Measurements from ENCODE around the gene ATP8A2.

Gene ATP8A2

GRCh38 chr13:25847635-25848626 is 476.2 kb downstream of the ATP8A2 start:
- no peak for DNase-seq (ENCODE audit: low read depth in 2 of 2)

- DNase-seq (ENCODE audit: low read depth in 2 of 2), result no peak
These were observed 477.3 kb downstream of the ATP8A2 start for GRCh38 chr13:25848812-25849745.

- no peak for DNase-seq (ENCODE audit: low read depth in 2 of 2)
These were observed 486.1 kb downstream of the ATP8A2 start for GRCh38 chr13:25857830-25858229.

- DNase-seq (ENCODE audit: low read depth in 2 of 2), result no peak
These were observed 487.8 kb downstream of the ATP8A2 start for GRCh38 chr13:25859528-25859927.

GRCh38 chr13:25860265-25860664 is 488.5 kb downstream of the ATP8A2 start:
- no peak for DNase-seq (ENCODE audit: low read depth in 2 of 2)

GRCh38 chr13:25860862-25861261 is 489.1 kb downstream of the ATP8A2 start:
- no peak for DNase-seq (ENCODE audit: low read depth in 2 of 2)

- DNase-seq (ENCODE audit: low read depth in 2 of 2), result no peak
These were observed 490.4 kb downstream of the ATP8A2 start for GRCh38 chr13:25862156-25862555.

- no peak for DNase-seq (ENCODE audit: low read depth in 2 of 2)
These were observed 492.3 kb downstream of the ATP8A2 start for GRCh38 chr13:25864116-25864515.

GRCh38 chr13:25864936-25865335 is 493.2 kb downstream of the ATP8A2 start:
- DNase-seq (ENCODE audit: low read depth in 2 of 2), result no peak

- DNase-seq (ENCODE audit: low read depth in 2 of 2), result no peak
These were observed 493.6 kb downstream of the ATP8A2 start for GRCh38 chr13:25865391-25865790.

- no peak for DNase-seq (ENCODE audit: low read depth in 2 of 2)
These were observed 495.3 kb downstream of the ATP8A2 start for GRCh38 chr13:25867038-25867437.

- DNase-seq (ENCODE audit: low read depth in 2 of 2), result no peak
These were observed 496.7 kb downstream of the ATP8A2 start for GRCh38 chr13:25868490-25868889.

- no peak for DNase-seq (ENCODE audit: low read depth in 2 of 2)
These were observed 498.2 kb downstream of the ATP8A2 start for GRCh38 chr13:25869941-25870340.

- no peak for DNase-seq (ENCODE audit: low read depth in 2 of 2)
These were observed 499.8 kb downstream of the ATP8A2 start for GRCh38 chr13:25871389-25872125.

GRCh38 chr13:25872481-25873241 is 500.9 kb downstream of the ATP8A2 start:
- no peak for DNase-seq (ENCODE audit: low read depth in 2 of 2)

GRCh38 chr13:25873242-25873612 is 501.5 kb downstream of the ATP8A2 start:
- no peak for DNase-seq (ENCODE audit: low read depth in 2 of 2)

GRCh38 chr13:25874064-25874737 is 502.4 kb downstream of the ATP8A2 start:
- DNase-seq (ENCODE audit: low read depth in 2 of 2), result no peak

- peak; percentile 30 for DNase-seq (ENCODE audit: low read depth in 2 of 2)
These were observed 503.1 kb downstream of the ATP8A2 start for GRCh38 chr13:25874907-25875306.

- no peak for DNase-seq (ENCODE audit: low read depth in 2 of 2)
These were observed 504.5 kb downstream of the ATP8A2 start for GRCh38 chr13:25876247-25876646.

- no peak for DNase-seq (ENCODE audit: low read depth in 2 of 2)
These were observed 507.7 kb downstream of the ATP8A2 start for GRCh38 chr13:25879466-25879865.

Measured in activated CD4-positive, alpha-beta T cell treated with anti-CD3 and anti-CD28 coated beads for 24 hours (primary cell).